Measurements from ENCODE around the gene EFNA4. TPM values are rescaled to one million over a fixed set of nuclear protein-coding genes. Genes with fewer than 3 reads are reported as not detected.

The EFNA4 gene
- total and polyA plus RNA-seq, 4 donors = 1.8 to 4.7 (median 3.3) TPM

- H3K4me1 ChIP-seq (ENCODE audit: control insufficient read depth in 4 of 4, insufficient read depth in 4 of 4, low read length in 3 of 4) = peaks cover 3 to 44% (median 14%) of the 10 kb centered on the region in 4 donors
- no peak for DNase-seq (ENCODE audit: low spot score)
- H3K9me3 ChIP-seq (ENCODE audit: control insufficient read depth in 4 of 4, low read length in 3 of 4) = no peaks in the 10 kb centered on the region
- no peaks in the 10 kb centered on the region for H3K36me3 ChIP-seq (ENCODE audit: control insufficient read depth in 4 of 4, insufficient read depth in 3 of 4, low read depth in 1 of 4, low read length in 3 of 4)
- no peaks in the 10 kb centered on the region for H3K27me3 ChIP-seq (ENCODE audit: control insufficient read depth in 4 of 4, insufficient read depth in 4 of 4, low read length in 3 of 4)
- no peak overlapping the region for H3K4me3 ChIP-seq (ENCODE audit: low read depth in 1 of 3, low read length in 3 of 3)
- H3K9ac ChIP-seq (ENCODE audit: low read depth in 1 of 2, low read length in 2 of 2) = no peak overlapping the region
- peak overlapping the region; percentile 95 to 100 for H3K27ac ChIP-seq (ENCODE audit: low read depth in 1 of 2, low read length in 2 of 2)
- TF ChIP-seq RXRA (IDR thresholded peaks at IDR 0.05) = peak; percentile 81
- TF ChIP-seq SP1 (IDR thresholded peaks at IDR 0.05) = peak; percentile 70
- TF ChIP-seq TAF1 (conservative IDR thresholded peaks at IDR 0.05) = no peak
- TF ChIP-seq HNF4A (conservative IDR thresholded peaks at IDR 0.05) = peak; percentile 67 to 69
- no peak for TF ChIP-seq FOXA1 (IDR thresholded peaks at IDR 0.05)
- TF ChIP-seq YY1 (IDR thresholded peaks at IDR 0.05) = peak; percentile 53
- no peak for TF ChIP-seq EGR1 (IDR thresholded peaks at IDR 0.05; ENCODE audit: low read depth in 2 of 2)
- TF ChIP-seq MAX (IDR thresholded peaks at IDR 0.05) = peak; percentile 24
- TF ChIP-seq ZBTB33 (IDR thresholded peaks at IDR 0.05) = no peak
- TF ChIP-seq ATF3 (IDR thresholded peaks at IDR 0.05) = no peak
- no peak for TF ChIP-seq RAD21 (IDR thresholded peaks at IDR 0.05)
- no peak for TF ChIP-seq NR2F2 (IDR thresholded peaks at IDR 0.05)
- no peak for TF ChIP-seq GABPA (IDR thresholded peaks at IDR 0.05 in 1 of 2, conservative IDR thresholded peaks at IDR 0.05 in 1 of 2)
- peak; percentile 86 for TF ChIP-seq REST (IDR thresholded peaks at IDR 0.05)
- no peak for TF ChIP-seq CTCF (IDR thresholded peaks at IDR 0.05; ENCODE audit: low read depth, low read length, missing input control)
- TF ChIP-seq FOXA2 (IDR thresholded peaks at IDR 0.05) = no peak
- TF ChIP-seq JUND (IDR thresholded peaks at IDR 0.05) = peak; percentile 26 to 35
- TF ChIP-seq HNF4G (IDR thresholded peaks at IDR 0.05) = no peak
- WGBS = 45% methylated on average over 9 of the region's 9 CpGs
Measured at GRCh38 chr1:155103325-155103724, 39.8 kb downstream of the EFNA4 start.

Measured in liver (tissue), 9 donors.